ENCODE data around the gene ADGRG6.

- TF ChIP-seq, protein P1, sequence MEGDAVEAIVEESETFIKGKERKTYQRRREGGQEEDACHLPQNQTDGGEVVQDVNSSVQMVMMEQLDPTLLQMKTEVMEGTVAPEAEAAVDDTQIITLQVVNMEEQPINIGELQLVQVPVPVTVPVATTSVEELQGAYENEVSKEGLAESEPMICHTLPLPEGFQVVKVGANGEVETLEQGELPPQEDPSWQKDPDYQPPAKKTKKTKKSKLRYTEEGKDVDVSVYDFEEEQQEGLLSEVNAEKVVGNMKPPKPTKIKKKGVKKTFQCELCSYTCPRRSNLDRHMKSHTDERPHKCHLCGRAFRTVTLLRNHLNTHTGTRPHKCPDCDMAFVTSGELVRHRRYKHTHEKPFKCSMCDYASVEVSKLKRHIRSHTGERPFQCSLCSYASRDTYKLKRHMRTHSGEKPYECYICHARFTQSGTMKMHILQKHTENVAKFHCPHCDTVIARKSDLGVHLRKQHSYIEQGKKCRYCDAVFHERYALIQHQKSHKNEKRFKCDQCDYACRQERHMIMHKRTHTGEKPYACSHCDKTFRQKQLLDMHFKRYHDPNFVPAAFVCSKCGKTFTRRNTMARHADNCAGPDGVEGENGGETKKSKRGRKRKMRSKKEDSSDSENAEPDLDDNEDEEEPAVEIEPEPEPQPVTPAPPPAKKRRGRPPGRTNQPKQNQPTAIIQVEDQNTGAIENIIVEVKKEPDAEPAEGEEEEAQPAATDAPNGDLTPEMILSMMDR (IDR thresholded peaks at IDR 0.05): no peak
- no peak for TF ChIP-seq POLR2AphosphoS5 (IDR thresholded peaks at IDR 0.05)
- no peak for TF ChIP-seq POLR2A (IDR thresholded peaks at IDR 0.05)
Observed at GRCh38 chr6:142448091-142448729, 146.4 kb downstream of the ADGRG6 start.

Measured in upper lobe of left lung (tissue), 4 donors.